ENCODE data around the gene CAMTA1. TPM values are rescaled to one million over a fixed set of nuclear protein-coding genes. Genes with fewer than 3 reads are reported as not detected.

Gene CAMTA1
- total and polyA plus RNA-seq, 2 experiments from 2014 or later = 89.0 to 145 TPM

- no peak overlapping the region for H2AFZ ChIP-seq
- TF ChIP-seq EZH2phosphoT487 (IDR thresholded peaks at IDR 0.05; ENCODE audit: low read depth, severe bottlenecking, unreplicated experiment) (no peak), CTCF (IDR thresholded peaks at IDR 0.05; ENCODE audit: poor library complexity) (peak; percentile 18), EZH2 (IDR thresholded peaks at IDR 0.05; ENCODE audit: borderline replicate concordance) (no peak)
- peak; percentile 63 for DNase-seq (ENCODE audit: low spot score)
- no peak overlapping the region for H3K27ac ChIP-seq
- no peaks in the 10 kb centered on the region for H3K9me3 ChIP-seq (ENCODE audit: low read depth)
- H3K36me3 ChIP-seq (replicated peaks; ENCODE audit: insufficient read depth, low read depth) = no peaks in the 10 kb centered on the region
- no peaks in the 10 kb centered on the region for H4K20me1 ChIP-seq (ENCODE audit: insufficient read depth, poor library complexity, severe bottlenecking)
- H3K4me1 ChIP-seq (ENCODE audit: insufficient read depth) = peaks cover 34% of the 10 kb centered on the region
- no peaks in the 10 kb centered on the region for H3K9me2 ChIP-seq (replicated peaks; ENCODE audit: insufficient read depth)
- H3K27me3 ChIP-seq = peaks cover 22% of the 10 kb centered on the region
- no peak overlapping the region for H3K4me3 ChIP-seq
- 4% methylated on average over 19 of the region's 41 CpGs for WGBS (ENCODE audit: low lambda C conversion rate, missing lambda C conversion rate)
- H3K79me2 ChIP-seq = no peaks in the 10 kb centered on the region
- peak overlapping the region; percentile 70 for H3K4me2 ChIP-seq
Measured at GRCh38 chr1:6962996-6963911, 178.0 kb downstream of the CAMTA1 start.

- Histone ChIP-seq H3K9me2 (replicated peaks; ENCODE audit: insufficient read depth) (no peaks in the 10 kb centered on the region), H3K27ac (no peak overlapping the region), H3K79me2 (no peaks in the 10 kb centered on the region), H4K20me1 (ENCODE audit: insufficient read depth, poor library complexity, severe bottlenecking) (no peaks in the 10 kb centered on the region), H3K9me3 (ENCODE audit: low read depth) (no peaks in the 10 kb centered on the region), H3K27me3 (peaks cover 22% of the 10 kb centered on the region), H3K36me3 (replicated peaks; ENCODE audit: insufficient read depth, low read depth) (no peaks in the 10 kb centered on the region), H2AFZ (no peak overlapping the region), H3K4me1 (ENCODE audit: insufficient read depth) (peaks cover 34% of the 10 kb centered on the region), H3K4me2 (peak overlapping the region; percentile 70), H3K4me3 (no peak overlapping the region)
- no peak for TF ChIP-seq EZH2 (IDR thresholded peaks at IDR 0.05; ENCODE audit: borderline replicate concordance)
- TF ChIP-seq EZH2phosphoT487 (IDR thresholded peaks at IDR 0.05; ENCODE audit: low read depth, severe bottlenecking, unreplicated experiment) = no peak
- no peak for TF ChIP-seq CTCF (IDR thresholded peaks at IDR 0.05; ENCODE audit: poor library complexity)
- DNase-seq (ENCODE audit: low spot score) = no peak
- whole genome bisulfite sequencing (ENCODE audit: low lambda C conversion rate, missing lambda C conversion rate) = 84% methylated on average over 5 of the region's 5 CpGs
Measured at GRCh38 chr1:6963912-6964307, 178.7 kb downstream of the CAMTA1 start.

- WGBS (ENCODE audit: low lambda C conversion rate, missing lambda C conversion rate) = 58% methylated on average over 15 of the region's 15 CpGs
- no peak overlapping the region for H3K4me3 ChIP-seq
- H4K20me1 ChIP-seq (ENCODE audit: insufficient read depth, poor library complexity, severe bottlenecking) = no peaks in the 10 kb centered on the region
- peak overlapping the region; percentile 48 for H3K27ac ChIP-seq
- peaks cover 22% of the 10 kb centered on the region for H3K27me3 ChIP-seq
- H3K9me2 ChIP-seq (replicated peaks; ENCODE audit: insufficient read depth) = no peaks in the 10 kb centered on the region
- H3K36me3 ChIP-seq (replicated peaks; ENCODE audit: insufficient read depth, low read depth) = no peaks in the 10 kb centered on the region
- no peaks in the 10 kb centered on the region for H3K9me3 ChIP-seq (ENCODE audit: low read depth)
- H3K4me2 ChIP-seq = peak overlapping the region; percentile 58
- H3K4me1 ChIP-seq (ENCODE audit: insufficient read depth) = peaks cover 30% of the 10 kb centered on the region
- DNase-seq (ENCODE audit: low spot score) = no peak
- TF ChIP-seq EZH2 (IDR thresholded peaks at IDR 0.05; ENCODE audit: borderline replicate concordance) = no peak
- TF ChIP-seq CTCF (IDR thresholded peaks at IDR 0.05; ENCODE audit: poor library complexity) = no peak
- no peak for TF ChIP-seq EZH2phosphoT487 (IDR thresholded peaks at IDR 0.05; ENCODE audit: low read depth, severe bottlenecking, unreplicated experiment)
- H3K79me2 ChIP-seq = no peaks in the 10 kb centered on the region
- H2AFZ ChIP-seq = no peak overlapping the region
Measured at GRCh38 chr1:6965083-6965934, 180.1 kb downstream of the CAMTA1 start.

Measured in hepatocyte (in vitro differentiated cells).